ENCODE data around the gene MLYCD. TPM values are rescaled to one million over a fixed set of nuclear protein-coding genes. Genes with fewer than 3 reads are reported as not detected.

The MLYCD gene
- 10 to 100 TPM in 2 of 3 donors, 1 to 10 TPM in 1; 8.5 to 13.2 (median 11.9) TPM for total RNA-seq
- total RNA-seq (2013) = 7.4 TPM

GRCh38 chr16:83898463-83899271 is at the start of gene MLYCD:
Gene MLYCD, plus strand, starts transcription at chr16:83899115. Its CDS starts 30 bp downstream, at chr16:83899145.
- peak within 1 kb of the TSS; percentile 85 to 89 for H3K27ac Mint-ChIP-seq
- Histone ChIP-seq H3K36me3 (ENCODE audit: control insufficient read depth, insufficient read depth, low read length) (no peaks in the 10 kb centered on the region), H3K27me3 (ENCODE audit: control insufficient read depth, insufficient read depth, low read length) (no peaks in the 10 kb centered on the region), H3K4me3 (ENCODE audit: low read length) (peak within 1 kb of the TSS; percentile 57), H3K27ac (ENCODE audit: low read length) (peak within 1 kb of the TSS; percentile 70), H3K9me3 (ENCODE audit: control insufficient read depth, insufficient read depth, low read length) (no peaks in the 10 kb centered on the region), H3K4me1 (ENCODE audit: control insufficient read depth, insufficient read depth, low read length) (peaks cover 14% of the 10 kb centered on the region)
- intact Hi-C loops (cut with micrococcal nuclease) = loop anchor here (5.0 kb wide), 1 partner anchor 91 kb away; the partner anchor contains the start of gene HSBP1
- peak; percentile 72 to 85 for DNase-seq
- peaks cover 0 to 5% of the 10 kb centered on the region in 2 donors for H3K27me3 Mint-ChIP-seq (ENCODE audit: low read depth in 2 of 2)
- ATAC-seq = peak; percentile 93 to 96 (median 93)
- peak within 1 kb of the TSS; percentile 96 for H3K4me3 Mint-ChIP-seq
- peaks cover 42 to 45% of the 10 kb centered on the region in 2 donors for H3K4me1 Mint-ChIP-seq
- H3K36me3 Mint-ChIP-seq = no peaks in the 10 kb centered on the region
- no peak for TF ChIP-seq CTCF (IDR thresholded peaks at IDR 0.05)
- no peaks in the 10 kb centered on the region for H3K9me3 Mint-ChIP-seq
- 5% methylated on average over 69 of the region's 69 CpGs for WGBS (ENCODE audit: insufficient coverage)

- H3K36me3 Mint-ChIP-seq = no peaks in the 10 kb centered on the region
- Histone ChIP-seq H3K9me3 (ENCODE audit: control insufficient read depth, insufficient read depth, low read length) (no peaks in the 10 kb centered on the region), H3K4me1 (ENCODE audit: control insufficient read depth, insufficient read depth, low read length) (no peaks in the 10 kb centered on the region), H3K27ac (ENCODE audit: low read length) (no peak overlapping the region), H3K36me3 (ENCODE audit: control insufficient read depth, insufficient read depth, low read length) (no peaks in the 10 kb centered on the region), H3K27me3 (ENCODE audit: control insufficient read depth, insufficient read depth, low read length) (no peaks in the 10 kb centered on the region), H3K4me3 (ENCODE audit: low read length) (no peak overlapping the region)
- TF ChIP-seq CTCF (IDR thresholded peaks at IDR 0.05) = no peak
- H3K27me3 Mint-ChIP-seq (ENCODE audit: low read depth in 2 of 2) = peaks cover 6 to 7% of the 10 kb centered on the region in 2 donors
- H3K4me3 Mint-ChIP-seq = no peak overlapping the region
- H3K4me1 Mint-ChIP-seq = no peaks in the 10 kb centered on the region
- WGBS (ENCODE audit: insufficient coverage) = 87% methylated on average over 6 of the region's 6 CpGs
- intact Hi-C loops (cut with micrococcal nuclease) = no loop called here
- no peak for ATAC-seq
- no peaks in the 10 kb centered on the region for H3K9me3 Mint-ChIP-seq
- DNase-seq = no peak
- H3K27ac Mint-ChIP-seq = no peak overlapping the region
Measured at GRCh38 chr16:83849421-83849820, 49.5 kb upstream of the MLYCD start.

- WGBS (ENCODE audit: insufficient coverage) = 81% methylated on average over 5 of the region's 5 CpGs
- H3K9me3 Mint-ChIP-seq = no peaks in the 10 kb centered on the region
Measured at GRCh38 chr16:83850947-83851346, 48.0 kb upstream of the MLYCD start.

More at GRCh38 chr16:83850947-83851346, 48.0 kb upstream of the MLYCD start:
- Mint-ChIP-seq H3K36me3 (no peaks in the 10 kb centered on the region), H3K27ac (no peak overlapping the region), H3K4me1 (no peaks in the 10 kb centered on the region), H3K4me3 (no peak overlapping the region), H3K27me3 (ENCODE audit: low read depth in 2 of 2) (peaks cover 6 to 7% of the 10 kb centered on the region in 2 donors)
- Histone ChIP-seq H3K27me3 (ENCODE audit: control insufficient read depth, insufficient read depth, low read length) (no peaks in the 10 kb centered on the region), H3K9me3 (ENCODE audit: control insufficient read depth, insufficient read depth, low read length) (no peaks in the 10 kb centered on the region), H3K27ac (ENCODE audit: low read length) (no peak overlapping the region), H3K4me3 (ENCODE audit: low read length) (no peak overlapping the region), H3K4me1 (ENCODE audit: control insufficient read depth, insufficient read depth, low read length) (no peaks in the 10 kb centered on the region), H3K36me3 (ENCODE audit: control insufficient read depth, insufficient read depth, low read length) (no peaks in the 10 kb centered on the region)
- ATAC-seq (no peak), DNase-seq (no peak)
- intact Hi-C loops (cut with micrococcal nuclease) = no loop called here
- TF ChIP-seq CTCF (IDR thresholded peaks at IDR 0.05) = no peak
